Spleen (tissue), 11 donors: ENCODE results near the gene SULT2B1. TPM values are rescaled to one million over a fixed set of nuclear protein-coding genes. Genes with fewer than 3 reads are reported as not detected.
"Not testable (repeated sequence)": the region's sequence is repeated elsewhere in the genome, so short reads cannot be mapped to it uniquely, and the experiment has no call there.

Experiments
- DNase-seq: peaks from one replicate; pipeline ENCODE4 v3.0.0-alpha.2; 2020
- H3K27ac ChIP-seq, 8 donors: fragments of 200-600 bp; sonication (generic) in 7 of 8; 1 replicate in 4 of 8; 2 replicates in 4 of 8; pipeline versions ENCODE4 v1.5.0 to v1.8.0; 2016 to 2021; ENCODE audit warnings: inconsistent platforms in 4 of 8, mild to moderate bottlenecking in 4 of 8, moderate library complexity in 1 of 8
- H3K27me3 ChIP-seq, 7 donors: fragments of 200-600 bp; sonication (generic) in 6 of 7; replicated peaks in 1 of 7; 1 replicate in 4 of 7; 2 replicates in 3 of 7; pipeline versions ENCODE4 v1.5.0 to v1.8.0; 2016 to 2021; ENCODE audit warnings: inconsistent platforms in 3 of 7, mild to moderate bottlenecking in 1 of 7
- H3K36me3 ChIP-seq, 6 donors: fragments of 200-600 bp; sonication (generic) in 5 of 6; 1 replicate in 4 of 6; 2 replicates in 2 of 6; pipeline versions ENCODE4 v1.5.0 to v1.8.0; 2016 to 2021; ENCODE audit warnings: inconsistent platforms in 2 of 6
- H3K4me1 ChIP-seq, 6 donors: fragments of 200-600 bp; sonication (generic) in 5 of 6; 1 replicate in 3 of 6; 2 replicates in 3 of 6; pipeline versions ENCODE4 v1.5.0 to v1.8.0; 2016 to 2021; ENCODE audit warnings: inconsistent platforms in 3 of 6
- H3K4me3 ChIP-seq, 8 donors: fragments of 200-600 bp; sonication (generic) in 7 of 8; 1 replicate in 4 of 8; 2 replicates in 4 of 8; pipeline versions ENCODE4 v1.5.0 to v1.8.0; 2016 to 2021; ENCODE audit warnings: inconsistent platforms in 4 of 8, mild to moderate bottlenecking in 4 of 8, moderate library complexity in 2 of 8
- H3K9me3 ChIP-seq, 8 donors: fragments of 200-600 bp; sonication (generic) in 7 of 8; 1 replicate in 4 of 8; 2 replicates in 4 of 8; pipeline versions ENCODE4 v1.5.0 to v1.8.0; 2016 to 2021; ENCODE audit warnings: inconsistent platforms in 4 of 8
- CTCF ChIP-seq, 11 experiments: fragments of 200-600 bp in 7 of 11; fragments of 450-650 bp in 4 of 11; sonication (generic) in 4 of 11; IDR thresholded peaks in 8 of 11; conservative IDR thresholded peaks in 3 of 11; 1 replicate in 7 of 11; 2 replicates in 4 of 11; pipeline versions ENCODE4 v1.4.0 to v1.8.0; 2016 to 2021; ENCODE audit warnings: antibody characterized with exemption in 11 of 11, inconsistent platforms in 4 of 11, mild to moderate bottlenecking in 1 of 11
- POLR2A ChIP-seq, 3 donors: fragments of 450-650 bp; IDR thresholded peaks; one replicate each; pipeline ENCODE4 v1.5.1; 2017; ENCODE audit warnings: antibody characterized with exemption in 3 of 3, mild to moderate bottlenecking in 1 of 3
- POLR2AphosphoS5 ChIP-seq, 3 donors: sonication (generic); formaldehyde crosslinking; IDR thresholded peaks; one replicate each; pipeline ENCODE4 v1.5.1; 2017; ENCODE audit warnings: antibody characterized with exemption in 3 of 3
- WGBS, 5 donors: extraction: QIAGEN DNeasy Blood & Tissue Kit in 3 of 5; methylation state at CpG; one replicate each; pipeline versions ENCODE4 v1.1.5 to v1.1.7; 2013 to 2018; 5-methylcytosine and 5-hydroxymethylcytosine counted together
- intact Hi-C: fragments of 100-400 bp; cut with DNase I; formaldehyde crosslinking; loops from one replicate; pipeline ENCODE4 v1.15.0; 2023; ENCODE audit warnings: low total_unique reads
- polyA plus RNA-seq, 3 donors: library from polyadenylated mRNA; stranded (reverse); fragments of 200-250 nt; gene quantifications; one replicate each; pipeline ENCODE4 v1.2.1, GENCODE V29; 2013
- total RNA-seq, 7 donors: library from RNA; depleted of rRNA in 3 of 7; stranded (reverse); fragments of >200 nt in 3 of 7; fragmentation: NEBNext Ultra II Directional in 4 of 7; extraction: Animal tissue kit (Norgen Biotek cat#: 25700) in 4 of 7; gene quantifications; one replicate each; pipeline versions ENCODE4 v1.1.0 to v1.2.1, GENCODE V29; 2016 to 2021
- donor health status: healthy with polysubstance abuse.
- donor health status: DM: no; HTN: no; CAD: no; lungs with moderate emphysema.
- donor health status: DM: no; HTN: no; CAD: no.
- donor health status: Bipolar disorder and iron deficiency.
- donor health status: healthy.
- donor health status: DM: no; HTN: no; CAD: no.
- donor health status: DM: yes; HTN: yes; CAD: no.

The SULT2B1 gene
- total and polyA plus RNA-seq, 10 donors, result 0.12 to 0.58 TPM; not detected in 8

GRCh38 chr19:48575931-48576622 lies 24.1 kb downstream of the SULT2B1 start:
- WGBS, 5 donors, result 77 to 83% (median 80%) methylated on average over 22 to 23 of the region's 23 CpGs
- Histone ChIP-seq H3K4me3 (no peak overlapping the region), H3K27me3 (no peaks in the 10 kb centered on the region), H3K9me3 (no peaks in the 10 kb centered on the region), H3K27ac (no peak overlapping the region), H3K4me1 (peaks cover 0 to 6% (median 0%) of the 10 kb centered on the region in 6 donors), H3K36me3 (no peaks in the 10 kb centered on the region)
- TF ChIP-seq POLR2A (IDR thresholded peaks at IDR 0.05) (no peak), CTCF (IDR thresholded peaks at IDR 0.05 in 8 of 11, conservative IDR thresholded peaks at IDR 0.05 in 3 of 11) (no peak), POLR2AphosphoS5 (IDR thresholded peaks at IDR 0.05) (no peak)
- intact Hi-C loops, result no loop called here
- no peak for DNase-seq

GRCh38 chr19:48577908-48578307 lies 25.9 kb downstream of the SULT2B1 start:
- H3K9me3 ChIP-seq, intact Hi-C loops, H3K36me3 ChIP-seq, H3K4me3 ChIP-seq, DNase-seq, H3K27me3 ChIP-seq, H3K4me1 ChIP-seq, H3K27ac ChIP-seq: not testable (repeated sequence)
- WGBS, 5 donors, result 89 to 94% (median 91%) methylated on average over 7 of the region's 7 CpGs

GRCh38 chr19:48578891-48579290 lies 26.9 kb downstream of the SULT2B1 start:
- TF ChIP-seq POLR2AphosphoS5 (IDR thresholded peaks at IDR 0.05), result no peak
- Histone ChIP-seq H3K4me1 (peaks cover 0 to 11% (median 4%) of the 10 kb centered on the region in 6 donors), H3K4me3 (no peak overlapping the region), H3K27me3 (peaks cover 0 to 5% (median 0%) of the 10 kb centered on the region in 7 donors), H3K27ac (no peak overlapping the region), H3K36me3 (no peaks in the 10 kb centered on the region), H3K9me3 (no peaks in the 10 kb centered on the region)
- 32 to 63% (median 51%) methylated on average over 3 of the region's 3 CpGs for WGBS, 5 donors
- DNase-seq, result no peak
- intact Hi-C loops, result no loop called here

- WGBS, 5 donors, result 61 to 78% (median 67%) methylated on average over 2 of the region's 2 CpGs
- intact Hi-C loops, result loop anchor here (5.0 to 10.0 kb wide), 2 partner anchors 77 to 315 kb away; no protein-coding TSS in a partner anchor
- Histone ChIP-seq H3K36me3 (no peaks in the 10 kb centered on the region), H3K4me3 (no peak overlapping the region), H3K4me1 (peaks cover 0 to 11% (median 5%) of the 10 kb centered on the region in 6 donors), H3K9me3 (no peaks in the 10 kb centered on the region), H3K27ac (no peak overlapping the region), H3K27me3 (peaks cover 0 to 14% (median 0%) of the 10 kb centered on the region in 7 donors)
- DNase-seq, result no peak
- no peak for TF ChIP-seq POLR2A (IDR thresholded peaks at IDR 0.05)
- TF ChIP-seq POLR2AphosphoS5 (IDR thresholded peaks at IDR 0.05), result no peak
- no peak for TF ChIP-seq CTCF (IDR thresholded peaks at IDR 0.05 in 8 of 11, conservative IDR thresholded peaks at IDR 0.05 in 3 of 11)
These were observed 30.2 kb downstream of the SULT2B1 start for GRCh38 chr19:48582168-48582567.

- WGBS, 5 donors, result 70 to 96% (median 86%) methylated on average over 2 to 3 of the region's 3 CpGs
These were observed 35.4 kb downstream of the SULT2B1 start for GRCh38 chr19:48587387-48587786.

More at GRCh38 chr19:48587387-48587786, 35.4 kb downstream of the SULT2B1 start:
- H3K36me3 ChIP-seq, result no peaks in the 10 kb centered on the region
- no peak overlapping the region for H3K27ac ChIP-seq
- no peak overlapping the region for H3K4me3 ChIP-seq
- no peaks in the 10 kb centered on the region for H3K9me3 ChIP-seq
- intact Hi-C loops, result loop anchor here (10.0 kb wide), 1 partner anchor 83 kb away; no protein-coding TSS in a partner anchor
- no peak for TF ChIP-seq POLR2AphosphoS5 (IDR thresholded peaks at IDR 0.05)
- H3K27me3 ChIP-seq, result peaks cover 0 to 30% (median 0%) of the 10 kb centered on the region in 7 donors
- DNase-seq, result no peak
- H3K4me1 ChIP-seq, result peaks cover 0 to 23% (median 16%) of the 10 kb centered on the region in 6 donors
